ENCODE measurements around the gene ELK4.

- no peak for TF ChIP-seq IRF1 (CRISPR knock-in tag; IDR thresholded peaks at IDR 0.05)
- TF ChIP-seq, protein P1, sequence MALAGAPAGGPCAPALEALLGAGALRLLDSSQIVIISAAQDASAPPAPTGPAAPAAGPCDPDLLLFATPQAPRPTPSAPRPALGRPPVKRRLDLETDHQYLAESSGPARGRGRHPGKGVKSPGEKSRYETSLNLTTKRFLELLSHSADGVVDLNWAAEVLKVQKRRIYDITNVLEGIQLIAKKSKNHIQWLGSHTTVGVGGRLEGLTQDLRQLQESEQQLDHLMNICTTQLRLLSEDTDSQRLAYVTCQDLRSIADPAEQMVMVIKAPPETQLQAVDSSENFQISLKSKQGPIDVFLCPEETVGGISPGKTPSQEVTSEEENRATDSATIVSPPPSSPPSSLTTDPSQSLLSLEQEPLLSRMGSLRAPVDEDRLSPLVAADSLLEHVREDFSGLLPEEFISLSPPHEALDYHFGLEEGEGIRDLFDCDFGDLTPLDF (CRISPR knock-in tag; IDR thresholded peaks at IDR 0.05): no peak
- TF ChIP-seq, protein P2, sequence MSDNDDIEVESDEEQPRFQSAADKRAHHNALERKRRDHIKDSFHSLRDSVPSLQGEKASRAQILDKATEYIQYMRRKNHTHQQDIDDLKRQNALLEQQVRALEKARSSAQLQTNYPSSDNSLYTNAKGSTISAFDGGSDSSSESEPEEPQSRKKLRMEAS (CRISPR knock-in tag; IDR thresholded peaks at IDR 0.05): no peak
- TF ChIP-seq, protein P3, sequence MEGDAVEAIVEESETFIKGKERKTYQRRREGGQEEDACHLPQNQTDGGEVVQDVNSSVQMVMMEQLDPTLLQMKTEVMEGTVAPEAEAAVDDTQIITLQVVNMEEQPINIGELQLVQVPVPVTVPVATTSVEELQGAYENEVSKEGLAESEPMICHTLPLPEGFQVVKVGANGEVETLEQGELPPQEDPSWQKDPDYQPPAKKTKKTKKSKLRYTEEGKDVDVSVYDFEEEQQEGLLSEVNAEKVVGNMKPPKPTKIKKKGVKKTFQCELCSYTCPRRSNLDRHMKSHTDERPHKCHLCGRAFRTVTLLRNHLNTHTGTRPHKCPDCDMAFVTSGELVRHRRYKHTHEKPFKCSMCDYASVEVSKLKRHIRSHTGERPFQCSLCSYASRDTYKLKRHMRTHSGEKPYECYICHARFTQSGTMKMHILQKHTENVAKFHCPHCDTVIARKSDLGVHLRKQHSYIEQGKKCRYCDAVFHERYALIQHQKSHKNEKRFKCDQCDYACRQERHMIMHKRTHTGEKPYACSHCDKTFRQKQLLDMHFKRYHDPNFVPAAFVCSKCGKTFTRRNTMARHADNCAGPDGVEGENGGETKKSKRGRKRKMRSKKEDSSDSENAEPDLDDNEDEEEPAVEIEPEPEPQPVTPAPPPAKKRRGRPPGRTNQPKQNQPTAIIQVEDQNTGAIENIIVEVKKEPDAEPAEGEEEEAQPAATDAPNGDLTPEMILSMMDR (IDR thresholded peaks at IDR 0.05): no peak
- TF ChIP-seq ESRRA (CRISPR knock-in tag; IDR thresholded peaks at IDR 0.05; ENCODE audit: borderline replicate concordance): no peak
- TF ChIP-seq MXD4 (CRISPR knock-in tag; IDR thresholded peaks at IDR 0.05; ENCODE audit: borderline replicate concordance): no peak
- no peak for TF ChIP-seq ZNF281 (CRISPR knock-in tag; IDR thresholded peaks at IDR 0.05)
- TF ChIP-seq RELA (CRISPR knock-in tag; IDR thresholded peaks at IDR 0.05; ENCODE audit: borderline replicate concordance): no peak
- no peak for TF ChIP-seq ATF2 (CRISPR knock-in tag; IDR thresholded peaks at IDR 0.05; ENCODE audit: borderline replicate concordance, low read depth)
- TF ChIP-seq, protein P4, sequence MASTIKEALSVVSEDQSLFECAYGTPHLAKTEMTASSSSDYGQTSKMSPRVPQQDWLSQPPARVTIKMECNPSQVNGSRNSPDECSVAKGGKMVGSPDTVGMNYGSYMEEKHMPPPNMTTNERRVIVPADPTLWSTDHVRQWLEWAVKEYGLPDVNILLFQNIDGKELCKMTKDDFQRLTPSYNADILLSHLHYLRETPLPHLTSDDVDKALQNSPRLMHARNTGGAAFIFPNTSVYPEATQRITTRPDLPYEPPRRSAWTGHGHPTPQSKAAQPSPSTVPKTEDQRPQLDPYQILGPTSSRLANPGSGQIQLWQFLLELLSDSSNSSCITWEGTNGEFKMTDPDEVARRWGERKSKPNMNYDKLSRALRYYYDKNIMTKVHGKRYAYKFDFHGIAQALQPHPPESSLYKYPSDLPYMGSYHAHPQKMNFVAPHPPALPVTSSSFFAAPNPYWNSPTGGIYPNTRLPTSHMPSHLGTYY (CRISPR knock-in tag; IDR thresholded peaks at IDR 0.05): no peak
Measured at GRCh38 chr1:205571747-205572146, 60.1 kb downstream of the ELK4 start.

Data from WTC11 (cell line).